ENCODE measurements around the gene SIPA1L2.

DNA sequence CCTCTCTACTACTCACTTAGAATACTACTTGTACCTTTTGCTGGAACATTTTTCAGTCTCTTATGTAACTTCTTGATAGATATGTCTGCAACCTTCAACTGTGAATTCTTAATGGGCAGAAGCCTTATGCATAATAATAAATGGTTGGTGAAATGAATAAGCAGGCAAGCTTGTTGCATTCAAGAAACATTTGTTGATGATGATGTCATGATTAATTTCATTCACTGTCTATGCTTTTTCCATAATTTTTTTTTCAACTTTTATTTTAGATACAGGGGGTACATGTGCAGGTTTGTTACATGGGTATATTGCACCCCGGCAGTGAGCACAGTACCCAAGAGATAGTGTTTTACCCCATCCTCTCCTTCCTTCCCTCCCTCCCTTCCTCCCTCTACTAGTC, 48.0 kb downstream of the SIPA1L2 start:
- TF ChIP-seq, protein P1, sequence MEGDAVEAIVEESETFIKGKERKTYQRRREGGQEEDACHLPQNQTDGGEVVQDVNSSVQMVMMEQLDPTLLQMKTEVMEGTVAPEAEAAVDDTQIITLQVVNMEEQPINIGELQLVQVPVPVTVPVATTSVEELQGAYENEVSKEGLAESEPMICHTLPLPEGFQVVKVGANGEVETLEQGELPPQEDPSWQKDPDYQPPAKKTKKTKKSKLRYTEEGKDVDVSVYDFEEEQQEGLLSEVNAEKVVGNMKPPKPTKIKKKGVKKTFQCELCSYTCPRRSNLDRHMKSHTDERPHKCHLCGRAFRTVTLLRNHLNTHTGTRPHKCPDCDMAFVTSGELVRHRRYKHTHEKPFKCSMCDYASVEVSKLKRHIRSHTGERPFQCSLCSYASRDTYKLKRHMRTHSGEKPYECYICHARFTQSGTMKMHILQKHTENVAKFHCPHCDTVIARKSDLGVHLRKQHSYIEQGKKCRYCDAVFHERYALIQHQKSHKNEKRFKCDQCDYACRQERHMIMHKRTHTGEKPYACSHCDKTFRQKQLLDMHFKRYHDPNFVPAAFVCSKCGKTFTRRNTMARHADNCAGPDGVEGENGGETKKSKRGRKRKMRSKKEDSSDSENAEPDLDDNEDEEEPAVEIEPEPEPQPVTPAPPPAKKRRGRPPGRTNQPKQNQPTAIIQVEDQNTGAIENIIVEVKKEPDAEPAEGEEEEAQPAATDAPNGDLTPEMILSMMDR (IDR thresholded peaks at IDR 0.05), result no peak
- no peak for TF ChIP-seq POLR2A (IDR thresholded peaks at IDR 0.05)

Data from vagina (tissue), 2 donors.